K562 (cell line): ENCODE measurements around the gene GRIN2A. TPM values are rescaled to one million over a fixed set of nuclear protein-coding genes. Genes with fewer than 3 reads are reported as not detected.

Experiments
- ATAC-seq: fragments of 200-7000 bp; cut with Tn5 transposase; 3 replicates; pipeline ENCODE4 v1.9.1; 2020; ENCODE audit warnings: moderate library complexity
- BruUV-seq: library from RNA; stranded (reverse); fragments of 400-500 nt; replicated peaks from 2 replicates; lab custom pipeline; 2021; lab: Mats Ljungman, UMichigan
- CTCF ChIA-PET: fragments of 300-600 bp; formaldehyde crosslinking; extraction: SDS; loops from one replicate; lab custom pipeline; 2021; ENCODE audit warnings: low intra/inter-chr PET ratio; lab: Yijun Ruan, JAX
- POLR2A ChIA-PET: fragments of 300-600, 350-650 bp; sonication (Branson Sonifier 250); formaldehyde crosslinking; extraction: SDS; loops from one replicate; lab custom pipeline; 2021; ENCODE audit warnings: antibody characterized with exemption, inconsistent platforms; lab: Yijun Ruan, JAX
- DNase-seq, 4 experiments: peaks; one replicate each; pipeline versions ENCODE4 v3.0.0 to v3.0.0-alpha.2; 2011 to 2018; ENCODE audit warnings: low spot score in 3 of 4, mixed read lengths in 3 of 4; ENCODE audit errors: extremely low read depth in 1 of 4
- FAIRE-seq: peaks from 2 replicates; lab custom pipeline; 2011; peaks lifted over from hg19 to GRCh38; lab: Jason Lieb, UNC
- H2AFZ ChIP-seq: 2 replicates; pipeline ENCODE4 v1.6.0; 2011; ENCODE audit warnings: low read depth, low read length, control low read depth, inconsistent platforms
- H3K27ac ChIP-seq: fragments of 200-600 bp; 3 replicates; pipeline ENCODE4 v1.8.0; 2011; ENCODE audit warnings: low read depth, mild to moderate bottlenecking, control low read depth, inconsistent platforms, low read length, moderate library complexity, mixed read lengths; ENCODE audit errors: extremely low read depth
- H3K27me3 ChIP-seq, 2 experiments: fragments of 300-600 bp in 1 of 2; 2 replicates in 1 of 2; 3 replicates in 1 of 2; pipeline versions ENCODE4 v1.6.0 to v1.8.0; 2011; ENCODE audit warnings: inconsistent platforms in 2 of 2, low read length in 2 of 2, mild to moderate bottlenecking in 1 of 2, mixed read lengths in 1 of 2, moderate library complexity in 1 of 2; ENCODE audit not compliant: control insufficient read depth in 2 of 2, insufficient read depth in 2 of 2
- H3K36me3 ChIP-seq: fragments of 300-600 bp; 3 replicates; pipeline ENCODE4 v1.8.0; 2011; ENCODE audit warnings: mild to moderate bottlenecking, low read length, inconsistent platforms; ENCODE audit not compliant: control insufficient read depth, insufficient read depth
- H3K4me1 ChIP-seq, 2 experiments: fragments of 200-600 bp in 1 of 2; replicated peaks in 1 of 2; 2 replicates in 1 of 2; 3 replicates in 1 of 2; pipeline versions ENCODE4 v1.5.1 to v1.8.0; 2011; ENCODE audit warnings: inconsistent platforms in 2 of 2, low read length in 2 of 2, mild to moderate bottlenecking in 1 of 2, mixed read lengths in 1 of 2, moderate library complexity in 1 of 2; ENCODE audit not compliant: control insufficient read depth in 2 of 2, insufficient read depth in 2 of 2
- H3K4me2 ChIP-seq: 2 replicates; pipeline ENCODE4 v1.6.1; 2011; ENCODE audit warnings: low read length, control low read depth, inconsistent platforms, mixed read lengths; ENCODE audit not compliant: insufficient read depth
- H3K4me3 ChIP-seq: fragments of 200-600 bp; sonication (generic), shearing (Covaris generic); 2 replicates; pipeline ENCODE4 v1.5.1; 2016; ENCODE audit warnings: control low read depth, inconsistent platforms
- H3K79me2 ChIP-seq: fragments of 200-600 bp; 3 replicates; pipeline ENCODE4 v1.8.0; 2011; ENCODE audit warnings: low read length, inconsistent platforms; ENCODE audit not compliant: control insufficient read depth, insufficient read depth
- H3K9ac ChIP-seq, 2 experiments: 2 replicates each; pipeline versions ENCODE4 v1.6.0 to v1.6.1; 2011; ENCODE audit warnings: low read depth in 2 of 2, low read length in 2 of 2, control low read depth in 1 of 2, inconsistent platforms in 1 of 2, mild to moderate bottlenecking in 1 of 2, mixed read lengths in 1 of 2; ENCODE audit not compliant: insufficient read depth in 1 of 2
- H3K9me1 ChIP-seq: one replicate; pipeline ENCODE4 v1.6.0; 2011; ENCODE audit warnings: inconsistent platforms, mild to moderate bottlenecking, low read length, moderate library complexity; ENCODE audit not compliant: control insufficient read depth, insufficient read depth
- H3K9me3 ChIP-seq: replicated peaks from 2 replicates; pipeline ENCODE4 v1.5.1; 2011; ENCODE audit warnings: low read depth, low read length, inconsistent platforms; ENCODE audit not compliant: control insufficient read depth, insufficient read depth
- H4K20me1 ChIP-seq: replicated peaks from 2 replicates; pipeline ENCODE4 v1.6.1; 2011; ENCODE audit warnings: low read length, inconsistent platforms, mixed read lengths; ENCODE audit not compliant: control insufficient read depth, insufficient read depth
- ARNT ChIP-seq, 2 experiments: fragments of 450-650 bp; IDR thresholded peaks; 2 replicates each; pipeline ENCODE4 v1.6.1; 2016; ENCODE audit warnings: mild to moderate bottlenecking in 1 of 2
- BRD9 ChIP-seq: fragments of 450-650 bp; IDR thresholded peaks from 2 replicates; pipeline ENCODE4 v1.6.1; 2018; ENCODE audit warnings: low read depth; ENCODE audit not compliant: partially characterized antibody
- CAMTA2 ChIP-seq: fragments of 250-450 bp; sonication (Bioruptor Pico); conservative IDR thresholded peaks from 2 replicates; pipeline ENCODE4 v1.5.1; 2022
- EZH2 ChIP-seq: IDR thresholded peaks from 2 replicates; pipeline ENCODE4 v1.6.1; 2012; ENCODE audit warnings: low read depth, mild to moderate bottlenecking, inconsistent platforms, low read length, borderline replicate concordance
- FOSL1 ChIP-seq: fragments of 200-800 bp; sonication (Bioruptor generic); conservative IDR thresholded peaks from 2 replicates; pipeline ENCODE4 v1.6.1; 2016; ENCODE audit warnings: missing genetic modification characterization, missing compliant biosample characterization
- HNRNPUL1 ChIP-seq: fragments of 200-400 bp; formaldehyde crosslinking; IDR thresholded peaks from 2 replicates; pipeline ENCODE4 v1.6.1; 2017; ENCODE audit warnings: low read length
- MTF1 ChIP-seq: fragments of 250-450 bp; sonication (Bioruptor Pico); IDR thresholded peaks from 2 replicates; pipeline ENCODE4 v1.9.0; 2021; ENCODE audit warnings: moderate library complexity, mild to moderate bottlenecking, inconsistent platforms, borderline replicate concordance
- NFYB ChIP-seq: IDR thresholded peaks from 2 replicates; pipeline ENCODE4 v1.6.1; 2011; ENCODE audit warnings: mild to moderate bottlenecking, moderate library complexity; ENCODE audit not compliant: insufficient read length; ENCODE audit errors: extremely low read depth
- PYGO2 ChIP-seq: fragments of 450-650 bp; IDR thresholded peaks from 2 replicates; pipeline ENCODE4 v1.6.1; 2016; ENCODE audit warnings: mild to moderate bottlenecking, missing genetic modification characterization, moderate library complexity, missing compliant biosample characterization
- TEAD1 ChIP-seq, 2 experiments: fragments of 450-650 bp in 1 of 2; sonication (generic) in 1 of 2; formaldehyde crosslinking; IDR thresholded peaks; 2 replicates each; pipeline versions ENCODE4 v1.4.0 to v1.8.0; 2020 to 2022; ENCODE audit warnings: mild to moderate bottlenecking in 2 of 2, missing genetic modification reagents in 1 of 2
- ZNF384 ChIP-seq: IDR thresholded peaks from 2 replicates; pipeline ENCODE4 v1.6.1; 2012; ENCODE audit warnings: low read depth, low read length, improper control_type of control experiment
- ZNF398 ChIP-seq: fragments of 250-450 bp; sonication (Bioruptor Pico); IDR thresholded peaks from 2 replicates; pipeline ENCODE4 v1.8.0; 2021; ENCODE audit warnings: moderate library complexity, mild to moderate bottlenecking, inconsistent platforms
- ZNF445 ChIP-seq: fragments of 250-450 bp; sonication (Bioruptor Pico); IDR thresholded peaks from 2 replicates; pipeline ENCODE4 v1.4.0; 2020; ENCODE audit warnings: low read depth, mild to moderate bottlenecking, moderate library complexity
- ZNF717 ChIP-seq: fragments of 250-450 bp; sonication (Bioruptor Pico); IDR thresholded peaks from 2 replicates; pipeline ENCODE4 v1.5.0; 2021
- WGBS: fragments of 100-300 bp; shearing (Covaris generic); methylation state at CpG from one replicate; pipeline ENCODE4 v1.1.6; 2016; ENCODE audit warnings: low coverage, mixed read lengths; ENCODE audit not compliant: insufficient coverage; ENCODE audit errors: missing lambda C conversion rate; 5-methylcytosine and 5-hydroxymethylcytosine counted together
- in situ Hi-C: fragments of 300-500 bp; cut with MboI; formaldehyde crosslinking; loops from 4 replicates; pipeline ENCODE4 v1.15.0; 2018; ENCODE audit warnings: inconsistent platforms, mixed read lengths
- intact Hi-C: fragments of 100-400 bp; cut with micrococcal nuclease; formaldehyde crosslinking; loops from 2 replicates; pipeline ENCODE4 v1.14.2; 2022
- polyA plus RNA-seq, 8 experiments: library from polyadenylated mRNA; depleted of rRNA in 4 of 8; stranded (reverse) in 5 of 8; unstranded in 3 of 8; fragments of >200 nt; fragmentation: Nextera tagmentation in 2 of 8; fragmentation: Illumina TruSeq in 1 of 8; extraction: Ambion mirVana in 2 of 8; extraction: Trizol in 1 of 8; gene quantifications; 2 replicates each; pipeline versions ENCODE4 v1.2.1 to v1.2.3, GENCODE V29; 2011 to 2014; ENCODE audit warnings: inconsistent platforms in 1 of 8, missing spikeins in 1 of 8
- total RNA-seq, 7 experiments: library from RNA; depleted of rRNA in 6 of 7; stranded (reverse); fragments of >200 nt in 6 of 7; fragmentation: Illumina TruSeq in 2 of 7; extraction: Trizol in 2 of 7; gene quantifications; 2 replicates each; pipeline versions ENCODE4 v1.2.1 to v1.2.3, GENCODE V29; 2011 to 2021; ENCODE audit warnings: low replicate concordance in 1 of 7

Gene GRIN2A
- total and polyA plus RNA-seq, 9 of the 15 experiments (the other 6 are each of a cell fraction or from before 2014, with no cell fraction given): not detected

DNA sequence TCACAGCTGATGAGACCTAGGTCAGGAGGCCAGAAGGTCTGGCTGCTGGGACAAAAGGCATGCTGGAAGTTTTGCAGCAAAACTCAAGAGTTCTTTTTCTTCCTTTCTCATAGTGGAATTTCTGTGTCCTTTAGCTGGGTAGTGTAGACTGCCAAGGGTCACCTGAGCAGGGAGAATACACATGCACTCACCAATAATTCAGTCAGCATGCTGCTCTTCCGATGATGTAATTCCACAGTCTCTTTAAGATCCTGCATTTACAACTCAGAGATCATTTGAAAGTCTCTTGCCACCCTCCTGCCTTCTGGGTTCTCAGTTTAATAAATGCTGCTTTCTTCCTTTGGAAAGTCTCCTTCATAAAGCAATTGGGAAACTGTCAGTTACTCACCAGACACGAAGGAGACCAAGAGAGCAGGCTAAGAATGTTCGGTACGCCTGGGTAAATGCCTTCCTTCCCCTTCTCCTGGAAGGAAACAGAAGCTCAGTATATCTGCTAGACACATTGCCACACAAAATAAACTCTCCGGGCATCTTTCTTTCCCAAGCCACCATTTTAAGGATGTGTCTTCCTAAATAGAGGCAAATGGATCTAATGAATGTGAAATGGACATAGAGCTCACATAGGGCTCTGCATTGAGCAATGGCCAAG, 473.1 kb downstream of the GRIN2A start:
- H3K4me3 ChIP-seq: no peak overlapping the region
- no TSS peak for BruUV-seq
- ATAC-seq: no peak
- no peak overlapping the region for H3K4me2 ChIP-seq
- WGBS: 0% methylated on average over 5 of the region's 5 CpGs
- CTCF ChIA-PET: no interaction called here
- no peaks in the 10 kb centered on the region for H3K27me3 ChIP-seq
- intact Hi-C loops: no loop called here
- H3K27ac ChIP-seq: no peak overlapping the region
- in situ Hi-C loops: no loop called here
- no peak for DNase-seq
- no peak overlapping the region for H2AFZ ChIP-seq
- H4K20me1 ChIP-seq: no peaks in the 10 kb centered on the region
- POLR2A ChIA-PET: no interaction called here
- H3K79me2 ChIP-seq: no peaks in the 10 kb centered on the region
- peaks cover 0 to 7% of the 10 kb centered on the region in 2 experiments; a peak in 1 of 5 replicates for H3K4me1 ChIP-seq
- H3K9ac ChIP-seq: no peak overlapping the region
- H3K9me3 ChIP-seq: no peaks in the 10 kb centered on the region
- no peaks in the 10 kb centered on the region for H3K36me3 ChIP-seq
- no peaks in the 10 kb centered on the region for H3K9me1 ChIP-seq
- TF ChIP-seq ZNF445 (CRISPR knock-in tag): no peak
- no peak for FAIRE-seq

DNA sequence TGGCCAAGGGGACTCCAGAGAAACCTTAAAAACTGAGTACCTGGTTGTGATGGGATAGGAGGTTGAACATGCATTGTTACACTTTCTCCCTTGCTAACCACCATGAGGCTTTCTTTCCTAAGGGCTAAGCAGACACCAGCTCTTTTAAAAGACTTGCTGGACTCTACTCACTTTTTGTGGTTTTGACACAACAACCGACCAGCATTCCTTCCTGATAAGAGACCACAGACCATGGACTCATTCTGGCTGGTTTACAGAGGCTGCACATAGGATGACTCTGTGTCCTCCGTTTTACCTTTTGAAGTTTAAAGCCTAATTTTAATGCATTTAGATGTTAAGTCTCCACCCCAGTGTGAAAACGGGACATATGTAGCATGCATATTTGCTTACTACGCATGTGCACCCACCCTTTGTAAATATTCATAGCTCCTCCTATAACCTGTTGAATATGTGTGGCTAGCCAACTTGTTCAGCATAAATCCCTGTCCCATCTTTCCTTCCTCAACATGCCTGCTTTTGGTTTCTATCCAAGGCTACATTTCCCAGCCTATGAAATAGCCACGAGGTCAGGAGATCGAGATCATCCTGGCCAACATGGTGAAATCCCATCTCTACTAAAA, 475.9 kb downstream of the GRIN2A start:
- no peaks in the 10 kb centered on the region for H3K9me1 ChIP-seq
- in situ Hi-C loops: no loop called here
- H4K20me1 ChIP-seq: no peaks in the 10 kb centered on the region
- H3K4me2 ChIP-seq: peak overlapping the region; percentile 24; the same call in 1 of the 2 replicates
- peak; percentile 59 for ATAC-seq
- no peak overlapping the region for H2AFZ ChIP-seq
- no peaks in the 10 kb centered on the region for H3K79me2 ChIP-seq
- WGBS: 0% methylated on average over 6 of the region's 6 CpGs
- no peaks in the 10 kb centered on the region for H3K9me3 ChIP-seq
- no peak overlapping the region for H3K4me3 ChIP-seq
- BruUV-seq: no TSS peak
- ChIA-PET POLR2A (interaction anchor here (0.9 kb wide), 1 partner anchor 13 kb away, joined by 4 read pairs; no protein-coding TSS in a partner anchor), CTCF (no interaction called here)
- intact Hi-C loops: no loop called here
- no peaks in the 10 kb centered on the region; a peak in 2 of 5 replicates for H3K27me3 ChIP-seq
- peaks cover 0 to 7% of the 10 kb centered on the region in 2 experiments; a peak in 1 of 5 replicates for H3K4me1 ChIP-seq
- H3K27ac ChIP-seq: no peak overlapping the region
- no peak overlapping the region for H3K9ac ChIP-seq
- peak; percentile 88 for FAIRE-seq
- DNase-seq: peak in 2 of 4 experiments; percentile 16 to 40
- no peaks in the 10 kb centered on the region for H3K36me3 ChIP-seq
- TF ChIP-seq ARNT (IDR thresholded peaks at IDR 0.05) (no peak), HNRNPUL1 (no peak), BRD9 (no peak), ZNF384 (no peak), ZNF398 (no peak), EZH2 (no peak), ZNF717 (no peak), NFYB (no peak), TEAD1 (CRISPR knock-in tag; IDR thresholded peaks at IDR 0.05) (peak; percentile 70 to 99; a peak in 3 of 4 replicates), MTF1 (CRISPR knock-in tag) (no peak), FOSL1 (tag) (peak; percentile 65), CAMTA2 (no peak), PYGO2 (tag) (no peak)
